Epithelial cell of proximal tubule (primary cell): ENCODE results near the gene ZNF469. TPM values are rescaled to one million over a fixed set of nuclear protein-coding genes. Genes with fewer than 3 reads are reported as not detected.

Source experiments
- DNase-seq: peaks from one replicate; pipeline ENCODE4 v3.0.0-alpha.2; 2011; ENCODE audit warnings: low read depth
- H3K4me3 ChIP-seq: 2 replicates; pipeline ENCODE4 v1.5.1; 2011; ENCODE audit warnings: low read depth, mild to moderate bottlenecking, low read length
- CTCF ChIP-seq: conservative IDR thresholded peaks from 2 replicates; pipeline ENCODE4 v1.5.1; 2012; ENCODE audit warnings: low read depth, mild to moderate bottlenecking, low read length
- total RNA-seq: library from RNA; depleted of rRNA; stranded (reverse); fragments of >200 nt; gene quantifications from 2 replicates; pipeline ENCODE4 v1.2.3, GENCODE V29; 2015

The ZNF469 gene
- total RNA-seq, 1 donor from 2014 or later: 2.2 TPM

GRCh38 chr16:88411951-88412576 is 29.3 kb downstream of the ZNF469 start:
- H3K4me3 ChIP-seq: no peak overlapping the region
- DNase-seq: no peak
- TF ChIP-seq CTCF: no peak

GRCh38 chr16:88412766-88413165 is 30.0 kb downstream of the ZNF469 start:
- no peak overlapping the region for H3K4me3 ChIP-seq
- no peak for DNase-seq
- TF ChIP-seq CTCF: no peak

- no peak for TF ChIP-seq CTCF
- H3K4me3 ChIP-seq: no peak overlapping the region
- DNase-seq: no peak
Observed at GRCh38 chr16:88413231-88413630, 30.5 kb downstream of the ZNF469 start.

- no peak overlapping the region for H3K4me3 ChIP-seq
- no peak for DNase-seq
- TF ChIP-seq CTCF: no peak
Observed at GRCh38 chr16:88413631-88414030, 30.9 kb downstream of the ZNF469 start.

- no peak overlapping the region for H3K4me3 ChIP-seq
- no peak for DNase-seq
- TF ChIP-seq CTCF: no peak
Observed at GRCh38 chr16:88414521-88415380, 32.0 kb downstream of the ZNF469 start.

GRCh38 chr16:88415381-88415705 is 32.6 kb downstream of the ZNF469 start:
- no peak for TF ChIP-seq CTCF
- DNase-seq: no peak
- H3K4me3 ChIP-seq: no peak overlapping the region
